SK-N-SH treated with all-trans-retinoic acid at 6 μM for 48 hours (cell line): ENCODE data around the gene URB2.

ENCODE experiments used
- CSRNP3 ChIP-seq: fragments of 250-450 bp; sonication (Bioruptor Pico); IDR thresholded peaks from 2 replicates; pipeline ENCODE4 v1.5.1; 2021; ENCODE audit warnings: mild to moderate bottlenecking, moderate library complexity
- OSR1 ChIP-seq: fragments of 250-450 bp; sonication (Bioruptor Pico); IDR thresholded peaks from 2 replicates; pipeline ENCODE4 v1.8.0; 2022; ENCODE audit warnings: moderate library complexity, mild to moderate bottlenecking, inconsistent platforms
- ZFP3 ChIP-seq: fragments of 250-450 bp; sonication (Bioruptor Pico); IDR thresholded peaks from 2 replicates; pipeline ENCODE4 v1.5.0; 2020; ENCODE audit warnings: mild to moderate bottlenecking, moderate library complexity
- ZFP30 ChIP-seq: fragments of 450-650 bp; formaldehyde crosslinking; IDR thresholded peaks from 2 replicates; pipeline ENCODE4 v1.5.0; 2022; ENCODE audit warnings: mild to moderate bottlenecking, moderate library complexity
- ZNF565 ChIP-seq: fragments of 450-650 bp; formaldehyde crosslinking; conservative IDR thresholded peaks from 2 replicates; pipeline ENCODE4 v1.5.0; 2020; ENCODE audit warnings: low read depth, mild to moderate bottlenecking, moderate library complexity
- TF ChIP-seq, protein P1 (sequence below): fragments of 250-450 bp; sonication (Bioruptor Pico); IDR thresholded peaks from 2 replicates; pipeline ENCODE4 v1.8.0; 2020; ENCODE audit warnings: mild to moderate bottlenecking, moderate library complexity, borderline replicate concordance
- TF ChIP-seq, protein P2 (sequence below): fragments of 250-450 bp; sonication (Bioruptor Pico); IDR thresholded peaks from 2 replicates; pipeline ENCODE4 v1.5.1; 2020; ENCODE audit warnings: low read depth, mild to moderate bottlenecking, moderate library complexity

DNA sequence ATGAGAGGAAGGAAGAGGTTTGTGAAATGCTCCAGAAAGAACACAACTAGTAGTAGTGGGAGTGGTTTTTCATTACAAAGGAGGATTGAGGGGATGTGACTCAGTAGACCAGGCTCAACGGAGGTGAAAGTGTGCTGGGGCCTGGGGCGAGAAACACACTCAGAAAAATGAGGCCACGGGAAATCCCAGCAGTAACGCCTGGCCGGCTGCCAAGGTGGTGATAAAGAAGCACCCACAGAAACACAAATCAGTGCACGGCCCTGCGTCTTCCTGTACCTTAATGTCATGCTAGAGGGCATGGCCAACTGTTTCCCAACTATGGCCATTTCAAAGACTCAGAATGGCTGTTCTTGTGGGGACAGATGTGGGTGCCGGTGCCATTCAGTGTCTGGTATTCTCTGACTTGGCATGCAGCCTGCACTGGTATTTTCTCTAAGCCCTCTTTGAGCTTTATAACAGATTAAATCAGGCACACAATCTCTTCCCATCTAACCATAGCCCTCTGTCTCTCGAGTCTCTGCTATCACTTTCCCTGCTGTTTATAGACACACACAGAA, 38.2 kb downstream of the URB2 start:
- TF ChIP-seq OSR1 (no peak), ZFP3 (CRISPR knock-in tag) (no peak), ZFP30 (no peak), ZNF565 (CRISPR knock-in tag) (no peak), CSRNP3 (CRISPR knock-in tag) (no peak)
- TF ChIP-seq, protein P1, sequence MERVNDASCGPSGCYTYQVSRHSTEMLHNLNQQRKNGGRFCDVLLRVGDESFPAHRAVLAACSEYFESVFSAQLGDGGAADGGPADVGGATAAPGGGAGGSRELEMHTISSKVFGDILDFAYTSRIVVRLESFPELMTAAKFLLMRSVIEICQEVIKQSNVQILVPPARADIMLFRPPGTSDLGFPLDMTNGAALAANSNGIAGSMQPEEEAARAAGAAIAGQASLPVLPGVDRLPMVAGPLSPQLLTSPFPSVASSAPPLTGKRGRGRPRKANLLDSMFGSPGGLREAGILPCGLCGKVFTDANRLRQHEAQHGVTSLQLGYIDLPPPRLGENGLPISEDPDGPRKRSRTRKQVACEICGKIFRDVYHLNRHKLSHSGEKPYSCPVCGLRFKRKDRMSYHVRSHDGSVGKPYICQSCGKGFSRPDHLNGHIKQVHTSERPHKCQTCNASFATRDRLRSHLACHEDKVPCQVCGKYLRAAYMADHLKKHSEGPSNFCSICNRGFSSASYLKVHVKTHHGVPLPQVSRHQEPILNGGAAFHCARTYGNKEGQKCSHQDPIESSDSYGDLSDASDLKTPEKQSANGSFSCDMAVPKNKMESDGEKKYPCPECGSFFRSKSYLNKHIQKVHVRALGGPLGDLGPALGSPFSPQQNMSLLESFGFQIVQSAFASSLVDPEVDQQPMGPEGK (CRISPR knock-in tag): no peak
- TF ChIP-seq, protein P2, sequence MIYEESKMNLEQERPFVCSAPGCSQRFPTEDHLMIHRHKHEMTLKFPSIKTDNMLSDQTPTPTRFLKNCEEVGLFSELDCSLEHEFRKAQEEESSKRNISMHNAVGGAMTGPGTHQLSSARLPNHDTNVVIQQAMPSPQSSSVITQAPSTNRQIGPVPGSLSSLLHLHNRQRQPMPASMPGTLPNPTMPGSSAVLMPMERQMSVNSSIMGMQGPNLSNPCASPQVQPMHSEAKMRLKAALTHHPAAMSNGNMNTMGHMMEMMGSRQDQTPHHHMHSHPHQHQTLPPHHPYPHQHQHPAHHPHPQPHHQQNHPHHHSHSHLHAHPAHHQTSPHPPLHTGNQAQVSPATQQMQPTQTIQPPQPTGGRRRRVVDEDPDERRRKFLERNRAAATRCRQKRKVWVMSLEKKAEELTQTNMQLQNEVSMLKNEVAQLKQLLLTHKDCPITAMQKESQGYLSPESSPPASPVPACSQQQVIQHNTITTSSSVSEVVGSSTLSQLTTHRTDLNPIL (CRISPR knock-in tag): no peak
